Neural progenitor cell (in vitro differentiated cells): ENCODE results near the gene HNRNPA2B1. TPM values are rescaled to one million over a fixed set of nuclear protein-coding genes. Genes with fewer than 3 reads are reported as not detected.

Experiments used
- DNase-seq: peaks from one replicate; pipeline ENCODE4 v3.0.0-alpha.2; 2016; ENCODE audit warnings: low spot score
- H2AFZ ChIP-seq: fragments of 200-600 bp; sonication (generic); replicated peaks from 2 replicates; pipeline ENCODE4 v1.6.1; 2016; ENCODE audit warnings: antibody characterized with exemption
- H3F3A ChIP-seq: fragments of 200-600 bp; sonication (generic); 2 replicates; pipeline ENCODE4 v1.6.1; 2016; ENCODE audit warnings: antibody characterized with exemption, low read depth
- H3K27ac ChIP-seq: fragments of 200-600 bp; sonication (generic); 2 replicates; pipeline ENCODE4 v1.5.1; 2016; ENCODE audit warnings: mild to moderate bottlenecking
- H3K27me3 ChIP-seq: fragments of 200-600 bp; sonication (generic); 2 replicates; pipeline ENCODE4 v1.6.1; 2016; ENCODE audit warnings: mild to moderate bottlenecking, moderate library complexity
- H3K36me3 ChIP-seq: fragments of 200-600 bp; sonication (generic); 2 replicates; pipeline ENCODE4 v1.5.1; 2016
- H3K4me1 ChIP-seq: fragments of 200-600 bp; sonication (generic); 2 replicates; pipeline ENCODE4 v1.6.1; 2016; ENCODE audit warnings: mixed run types
- H3K4me2 ChIP-seq: fragments of 200-600 bp; sonication (generic); 2 replicates; pipeline ENCODE4 v1.6.1; 2016
- H3K4me3 ChIP-seq: fragments of 200-600 bp; sonication (generic); 2 replicates; pipeline ENCODE4 v1.5.1; 2016
- H3K79me2 ChIP-seq: fragments of 200-600 bp; sonication (generic); 2 replicates; pipeline ENCODE4 v1.6.1; 2016; ENCODE audit warnings: low read depth
- H3K9ac ChIP-seq: fragments of 200-600 bp; sonication (generic); 2 replicates; pipeline ENCODE4 v1.6.1; 2016
- H3K9me3 ChIP-seq: fragments of 200-600 bp; sonication (generic); 2 replicates; pipeline ENCODE4 v1.5.1; 2016; ENCODE audit warnings: low read depth
- H4K20me1 ChIP-seq: fragments of 200-600 bp; sonication (generic); 2 replicates; pipeline ENCODE4 v1.6.1; 2016; ENCODE audit warnings: low read depth
- H3K27ac Mint-ChIP-seq: 3 replicates; pipeline ENCODE4 v1.8.0; 2021; ENCODE audit warnings: mixed read lengths
- H3K27me3 Mint-ChIP-seq: 2 replicates; pipeline ENCODE4 v1.8.0; 2022; ENCODE audit warnings: low read depth, mild to moderate bottlenecking, inconsistent platforms, moderate library complexity, mixed read lengths; ENCODE audit not compliant: insufficient read depth
- H3K36me3 Mint-ChIP-seq: 3 replicates; pipeline ENCODE4 v1.8.0; 2021; ENCODE audit warnings: mixed read lengths
- H3K4me1 Mint-ChIP-seq: 3 replicates; pipeline ENCODE4 v1.8.0; 2021; ENCODE audit warnings: mixed read lengths
- H3K4me3 Mint-ChIP-seq: 3 replicates; pipeline ENCODE4 v1.8.0; 2021; ENCODE audit warnings: mild to moderate bottlenecking, moderate library complexity, mixed read lengths
- H3K9me3 Mint-ChIP-seq: 3 replicates; pipeline ENCODE4 v1.8.0; 2020; ENCODE audit warnings: mixed read lengths
- EZH2 ChIP-seq: fragments of 200-600 bp; sonication (generic); IDR thresholded peaks from 2 replicates; pipeline ENCODE4 v1.6.1; 2017; ENCODE audit warnings: antibody characterized with exemption, mild to moderate bottlenecking, moderate library complexity
- EZH2phosphoT487 ChIP-seq: fragments of 200-600 bp; sonication (generic); IDR thresholded peaks from 2 replicates; pipeline ENCODE4 v1.6.1; 2017; ENCODE audit warnings: antibody characterized with exemption
- total RNA-seq: library from RNA; depleted of rRNA; stranded (reverse); fragments of >200 nt; gene quantifications from 2 replicates; pipeline ENCODE4 v1.2.3, GENCODE V29; 2015; ENCODE audit warnings: low replicate concordance
- TF ChIP-seq, protein P1 (sequence below): fragments of 200-600 bp; sonication (generic); IDR thresholded peaks from 2 replicates; pipeline ENCODE4 v1.5.1; 2017; ENCODE audit warnings: antibody characterized with exemption, mild to moderate bottlenecking

The HNRNPA2B1 gene
- total RNA-seq, 1 donor from 2014 or later, result 601 TPM

DNA sequence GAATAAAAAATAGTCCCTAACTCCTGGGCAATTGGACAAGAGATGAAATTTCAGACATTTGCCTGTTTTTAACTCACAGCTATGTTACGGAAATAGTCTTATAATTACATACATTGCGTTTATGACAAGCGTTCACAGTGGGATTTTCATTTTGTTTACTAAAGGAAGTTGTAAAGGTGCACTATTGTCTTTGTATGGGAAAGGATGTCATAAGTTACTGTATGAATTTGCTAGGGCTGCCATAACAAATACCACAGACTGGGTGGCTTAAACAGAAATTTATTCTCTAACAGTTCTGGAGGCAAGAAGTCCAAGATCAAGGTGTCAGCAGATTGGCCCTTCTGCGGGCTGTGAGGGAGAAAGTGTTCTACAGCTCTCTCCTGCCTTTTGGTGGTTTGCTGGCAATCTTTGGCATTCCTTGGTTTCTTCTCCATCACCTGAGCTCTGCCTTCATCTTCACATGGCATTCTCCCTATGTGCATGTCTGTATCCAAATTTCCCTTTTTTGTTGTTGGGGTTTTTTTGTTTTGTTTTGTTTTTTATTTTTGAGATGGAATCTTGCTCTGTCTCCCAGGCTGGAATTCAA lies 42.9 kb downstream of the HNRNPA2B1 start:
- peaks cover 13% of the 10 kb centered on the region for H3K4me1 ChIP-seq
- H3K36me3 ChIP-seq, result no peaks in the 10 kb centered on the region
- peaks cover 11% of the 10 kb centered on the region for H4K20me1 ChIP-seq
- H3K4me1 Mint-ChIP-seq, result peaks cover 32% of the 10 kb centered on the region
- no peaks in the 10 kb centered on the region for H3K36me3 Mint-ChIP-seq
- H3K4me2 ChIP-seq, result no peak overlapping the region
- H2AFZ ChIP-seq, result no peak overlapping the region
- no peaks in the 10 kb centered on the region for H3K79me2 ChIP-seq
- H3K27me3 Mint-ChIP-seq, result peaks cover 14% of the 10 kb centered on the region
- H3K9me3 Mint-ChIP-seq, result peaks cover 2% of the 10 kb centered on the region
- no peak overlapping the region for H3K4me3 Mint-ChIP-seq
- no peak for TF ChIP-seq EZH2
- no peak for TF ChIP-seq EZH2phosphoT487
- TF ChIP-seq, protein P1, sequence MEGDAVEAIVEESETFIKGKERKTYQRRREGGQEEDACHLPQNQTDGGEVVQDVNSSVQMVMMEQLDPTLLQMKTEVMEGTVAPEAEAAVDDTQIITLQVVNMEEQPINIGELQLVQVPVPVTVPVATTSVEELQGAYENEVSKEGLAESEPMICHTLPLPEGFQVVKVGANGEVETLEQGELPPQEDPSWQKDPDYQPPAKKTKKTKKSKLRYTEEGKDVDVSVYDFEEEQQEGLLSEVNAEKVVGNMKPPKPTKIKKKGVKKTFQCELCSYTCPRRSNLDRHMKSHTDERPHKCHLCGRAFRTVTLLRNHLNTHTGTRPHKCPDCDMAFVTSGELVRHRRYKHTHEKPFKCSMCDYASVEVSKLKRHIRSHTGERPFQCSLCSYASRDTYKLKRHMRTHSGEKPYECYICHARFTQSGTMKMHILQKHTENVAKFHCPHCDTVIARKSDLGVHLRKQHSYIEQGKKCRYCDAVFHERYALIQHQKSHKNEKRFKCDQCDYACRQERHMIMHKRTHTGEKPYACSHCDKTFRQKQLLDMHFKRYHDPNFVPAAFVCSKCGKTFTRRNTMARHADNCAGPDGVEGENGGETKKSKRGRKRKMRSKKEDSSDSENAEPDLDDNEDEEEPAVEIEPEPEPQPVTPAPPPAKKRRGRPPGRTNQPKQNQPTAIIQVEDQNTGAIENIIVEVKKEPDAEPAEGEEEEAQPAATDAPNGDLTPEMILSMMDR, result no peak
- no peak for DNase-seq
- H3K27me3 ChIP-seq, result peaks cover 43% of the 10 kb centered on the region
- no peak overlapping the region for H3K4me3 ChIP-seq
- H3K27ac ChIP-seq, result no peak overlapping the region
- peaks cover 15% of the 10 kb centered on the region for H3F3A ChIP-seq
- H3K27ac Mint-ChIP-seq, result no peak overlapping the region
- H3K9me3 ChIP-seq, result no peaks in the 10 kb centered on the region
- H3K9ac ChIP-seq, result no peak overlapping the region

GRCh38 chr7:26156451-26157420 lies 43.8 kb downstream of the HNRNPA2B1 start:
- H3K36me3 ChIP-seq, result no peaks in the 10 kb centered on the region
- no peak overlapping the region for H3K4me3 Mint-ChIP-seq
- peaks cover 16% of the 10 kb centered on the region for H3K27me3 Mint-ChIP-seq
- no peak overlapping the region for H3K27ac ChIP-seq
- H3F3A ChIP-seq, result peaks cover 15% of the 10 kb centered on the region
- peaks cover 11% of the 10 kb centered on the region for H4K20me1 ChIP-seq
- H3K36me3 Mint-ChIP-seq, result no peaks in the 10 kb centered on the region
- peaks cover 2% of the 10 kb centered on the region for H3K9me3 Mint-ChIP-seq
- H3K9ac ChIP-seq, result no peak overlapping the region
- no peak overlapping the region for H2AFZ ChIP-seq
- no peak for TF ChIP-seq EZH2
- TF ChIP-seq, protein P1, result no peak
- no peak for DNase-seq
- no peak overlapping the region for H3K4me2 ChIP-seq
- no peaks in the 10 kb centered on the region for H3K79me2 ChIP-seq
- no peak overlapping the region for H3K4me3 ChIP-seq
- no peak overlapping the region for H3K27ac Mint-ChIP-seq
- peaks cover 33% of the 10 kb centered on the region for H3K4me1 Mint-ChIP-seq
- H3K9me3 ChIP-seq, result no peaks in the 10 kb centered on the region
- H3K4me1 ChIP-seq, result peaks cover 13% of the 10 kb centered on the region
- peaks cover 52% of the 10 kb centered on the region for H3K27me3 ChIP-seq

GRCh38 chr7:26155531-26156375 lies 44.8 kb downstream of the HNRNPA2B1 start:
- Histone ChIP-seq H4K20me1 (peaks cover 11% of the 10 kb centered on the region), H3K4me1 (peaks cover 13% of the 10 kb centered on the region), H3K27ac (no peak overlapping the region), H3F3A (peaks cover 15% of the 10 kb centered on the region), H3K36me3 (no peaks in the 10 kb centered on the region), H3K79me2 (no peaks in the 10 kb centered on the region), H2AFZ (no peak overlapping the region), H3K4me2 (no peak overlapping the region), H3K4me3 (no peak overlapping the region), H3K9ac (no peak overlapping the region), H3K27me3 (peaks cover 62% of the 10 kb centered on the region), H3K9me3 (no peaks in the 10 kb centered on the region)
- Mint-ChIP-seq H3K36me3 (no peaks in the 10 kb centered on the region), H3K27me3 (peaks cover 17% of the 10 kb centered on the region), H3K4me1 (peaks cover 39% of the 10 kb centered on the region), H3K9me3 (peaks cover 2% of the 10 kb centered on the region), H3K4me3 (peak overlapping the region; percentile 57), H3K27ac (no peak overlapping the region)
- TF ChIP-seq EZH2, result no peak
- TF ChIP-seq, protein P1, result no peak
- no peak for TF ChIP-seq EZH2phosphoT487
- DNase-seq, result no peak
